AML-193 (cell line): Measurements from ENCODE around the gene PHEX.

Source experiments
- DNase-seq, 2 experiments: peaks; one replicate each; lab custom pipeline; 2025; lab: John Stamatoyannopoulos, UW

Gene PHEX

DNA sequence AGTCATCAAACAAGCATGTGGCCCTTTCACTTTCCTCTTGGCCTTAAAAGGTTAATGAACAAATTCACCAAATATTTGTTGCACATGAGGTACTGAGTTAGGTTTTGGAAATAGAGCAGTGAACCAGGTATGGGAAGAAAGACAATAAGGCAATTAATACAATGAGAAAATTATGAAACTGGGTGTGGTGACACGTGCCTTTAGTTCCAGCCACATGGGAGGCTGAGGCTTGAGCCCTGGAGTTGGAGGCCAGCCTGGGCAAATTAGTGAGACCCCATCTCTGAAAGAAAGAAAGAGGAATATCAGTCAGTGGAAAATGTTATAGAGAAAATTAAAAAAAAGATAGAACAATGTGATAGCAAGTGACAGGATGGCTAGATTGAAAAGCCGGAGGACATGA, 8.1 kb downstream of the PHEX start:
- no peak for DNase-seq

DNA sequence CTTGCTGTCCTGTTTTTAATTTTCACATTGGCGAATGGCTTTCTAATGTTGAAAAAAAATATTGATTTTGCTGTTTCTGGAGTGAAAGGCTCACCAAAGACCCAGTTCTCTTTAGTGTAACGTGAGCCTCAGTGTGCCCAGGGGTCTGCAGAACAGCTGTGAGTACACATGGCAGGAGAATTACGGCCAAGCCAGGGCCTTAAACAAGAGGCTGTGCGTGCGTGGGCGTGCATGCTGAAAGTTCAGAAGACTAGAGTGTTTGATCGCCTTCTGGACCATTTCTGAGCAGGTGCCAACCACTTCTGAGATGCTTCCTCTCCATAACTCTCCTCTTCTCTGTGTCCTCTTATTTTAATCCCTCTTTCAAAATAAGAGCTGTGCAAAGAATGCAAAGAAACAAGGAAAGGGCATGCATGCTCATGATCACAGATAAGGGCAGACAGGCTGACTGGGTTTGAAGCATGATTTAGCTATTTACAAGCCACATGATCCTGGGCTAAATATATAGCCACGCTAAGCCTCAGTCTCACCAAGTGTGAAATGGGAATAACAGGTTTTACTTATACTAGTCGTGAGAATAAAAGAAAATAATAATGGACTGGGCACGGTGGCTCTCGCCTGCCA, 9.9 kb downstream of the PHEX start:
- DNase-seq = no peak

DNA sequence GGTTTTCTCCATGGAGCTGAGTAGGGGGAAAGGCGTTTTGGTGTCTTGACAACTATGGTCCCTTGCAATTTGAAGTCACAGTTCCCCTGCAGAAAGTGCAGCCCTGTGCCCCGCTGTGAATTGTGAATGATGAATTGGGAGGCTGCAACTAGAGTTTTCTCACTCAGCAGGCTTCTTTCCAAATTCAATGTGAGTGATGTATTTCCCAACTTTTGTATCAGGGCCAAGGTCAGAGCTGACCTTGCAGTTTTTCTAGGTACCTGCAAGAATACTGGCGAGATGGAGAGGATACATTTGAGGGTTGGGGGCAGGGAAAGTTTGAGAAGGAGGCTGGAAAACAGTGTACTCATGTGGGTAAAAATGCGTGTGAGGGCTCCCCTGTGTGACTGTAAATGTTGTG, 11.7 kb downstream of the PHEX start:
- no peak for DNase-seq

DNA sequence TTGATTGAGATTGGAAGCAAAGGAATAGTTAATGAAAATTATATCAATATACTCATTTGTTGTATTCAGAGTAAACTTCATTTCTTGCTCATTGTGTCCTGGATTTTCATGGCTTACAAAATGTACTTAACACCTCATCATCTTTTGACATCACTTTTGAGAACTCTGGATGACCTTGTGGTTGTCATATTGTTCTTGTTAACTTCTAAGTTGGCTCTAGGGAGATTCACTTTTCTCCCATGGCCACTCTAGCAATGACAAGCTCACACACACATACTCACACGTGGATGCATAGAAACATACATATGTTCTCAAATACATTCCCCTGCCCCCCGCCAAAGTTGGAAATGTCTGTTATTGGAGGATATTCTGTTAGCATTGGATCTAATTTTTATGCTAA, 15.3 kb downstream of the PHEX start:
- DNase-seq = no peak

DNA sequence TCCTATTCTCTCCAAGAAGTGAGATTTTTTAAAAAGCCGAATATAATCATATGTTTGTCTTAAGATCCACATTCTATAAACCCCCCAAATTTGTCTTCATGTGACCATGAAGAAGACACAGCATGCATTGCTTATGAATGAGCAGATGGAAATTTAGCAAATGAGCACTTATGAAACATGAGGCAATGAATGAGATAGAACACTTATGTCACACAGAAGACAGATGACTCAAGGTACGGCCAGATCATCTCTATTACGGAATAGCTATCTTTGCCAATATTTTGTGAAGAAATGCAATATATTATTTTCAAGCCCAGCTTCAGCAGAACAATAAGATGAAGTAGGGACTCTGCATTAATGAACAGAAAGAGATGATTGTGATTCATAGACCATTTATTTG, 21.4 kb downstream of the PHEX start:
- no peak for DNase-seq

DNA sequence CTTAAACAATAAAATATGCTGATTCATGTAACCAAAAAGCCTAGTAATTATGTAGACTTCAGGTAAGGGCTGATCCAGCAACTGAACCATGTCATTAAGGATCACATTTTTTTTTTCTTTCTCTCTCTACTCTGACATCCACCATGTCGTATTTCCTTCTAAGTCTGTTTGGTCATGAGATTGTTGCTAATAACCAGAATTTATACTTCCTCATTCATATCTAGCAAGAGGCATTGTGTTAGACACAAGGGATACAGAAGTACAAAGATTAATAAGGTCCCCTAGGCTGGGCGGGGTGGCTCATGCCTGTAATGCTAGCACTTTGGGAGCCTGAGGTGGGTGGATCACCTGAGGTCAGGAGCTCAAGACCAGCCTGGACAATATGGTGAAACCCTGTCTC, 24.1 kb downstream of the PHEX start:
- no peak for DNase-seq

DNA sequence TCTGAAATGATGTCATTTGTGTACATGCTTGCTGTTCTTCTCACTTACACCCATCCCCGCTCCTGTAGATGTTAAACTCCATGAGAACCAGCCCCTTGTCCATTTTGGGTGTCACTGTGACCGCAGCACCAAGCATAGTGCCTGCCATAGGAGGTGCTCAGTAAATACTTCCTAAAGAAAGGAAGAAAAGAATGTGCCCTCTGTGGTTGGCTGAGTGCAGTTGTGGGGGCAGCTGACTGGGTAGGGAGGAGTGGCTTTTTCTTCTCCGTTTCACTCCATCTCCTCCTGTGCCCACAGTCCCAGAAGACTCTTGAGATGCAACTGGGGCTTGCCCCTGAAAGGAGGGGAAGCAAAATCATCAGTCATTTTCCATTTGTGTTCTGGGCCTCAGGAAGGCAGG, 25.5 kb downstream of the PHEX start:
- no peak for DNase-seq

DNA sequence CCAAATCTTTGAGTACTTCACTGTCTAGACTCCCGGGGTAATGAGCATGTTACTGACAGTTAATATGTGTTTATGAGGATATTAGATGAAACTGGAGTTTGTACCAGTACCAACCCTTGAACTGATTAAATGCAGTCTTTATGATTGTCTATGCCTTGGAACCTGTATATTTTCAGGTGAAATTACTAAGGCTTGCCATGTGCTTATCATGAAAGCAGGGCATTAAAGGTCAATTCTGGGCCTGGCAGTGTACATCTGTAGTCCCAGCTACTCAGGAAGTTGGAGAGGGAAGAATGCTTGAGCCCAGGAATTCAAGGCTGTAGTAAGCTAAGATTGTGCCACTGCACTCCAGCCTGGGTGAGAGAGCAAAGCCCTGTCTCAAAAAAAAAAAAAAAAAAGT, 27.6 kb downstream of the PHEX start:
- DNase-seq = no peak

DNA sequence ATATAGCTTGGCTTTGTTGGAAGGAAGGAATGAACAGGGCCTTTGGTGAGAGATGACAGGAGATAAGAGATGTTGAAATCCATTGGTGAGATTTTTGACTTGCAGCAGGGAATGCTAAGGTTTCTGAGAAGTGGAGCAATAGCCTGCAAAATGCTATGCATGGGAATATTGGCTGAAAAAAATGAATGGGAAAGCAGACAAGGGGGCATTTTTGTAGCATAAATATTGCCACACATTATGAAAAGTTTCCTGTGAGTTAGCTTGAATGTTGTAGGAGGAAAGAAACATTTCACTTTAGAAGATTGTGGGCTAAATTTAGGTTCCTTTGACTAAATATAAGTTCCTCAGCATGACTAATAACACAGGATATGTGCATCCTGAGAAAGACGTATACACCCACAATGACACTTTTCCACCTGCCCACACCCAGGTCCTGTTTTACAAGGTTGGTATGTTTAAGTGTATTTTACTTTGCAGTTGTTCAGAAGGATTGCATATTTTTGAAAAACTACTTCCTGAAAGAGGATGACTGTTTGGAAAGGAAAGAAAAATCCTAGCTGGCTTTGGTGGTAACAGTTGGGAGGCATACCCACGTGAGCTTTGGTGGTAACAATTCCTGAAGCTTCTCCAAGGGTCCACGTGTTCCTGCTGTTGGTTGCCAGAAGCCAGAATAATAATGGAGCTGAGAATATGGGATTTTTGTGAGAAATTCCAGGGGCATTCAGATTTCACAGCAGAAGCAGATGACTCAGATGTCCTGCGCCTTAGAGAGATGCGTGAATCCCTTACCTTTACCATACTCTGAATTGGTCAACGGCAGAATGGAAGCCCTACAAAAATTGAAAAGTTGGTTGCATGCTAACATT, 28.5 kb downstream of the PHEX start:
- DNase-seq = no peak

DNA sequence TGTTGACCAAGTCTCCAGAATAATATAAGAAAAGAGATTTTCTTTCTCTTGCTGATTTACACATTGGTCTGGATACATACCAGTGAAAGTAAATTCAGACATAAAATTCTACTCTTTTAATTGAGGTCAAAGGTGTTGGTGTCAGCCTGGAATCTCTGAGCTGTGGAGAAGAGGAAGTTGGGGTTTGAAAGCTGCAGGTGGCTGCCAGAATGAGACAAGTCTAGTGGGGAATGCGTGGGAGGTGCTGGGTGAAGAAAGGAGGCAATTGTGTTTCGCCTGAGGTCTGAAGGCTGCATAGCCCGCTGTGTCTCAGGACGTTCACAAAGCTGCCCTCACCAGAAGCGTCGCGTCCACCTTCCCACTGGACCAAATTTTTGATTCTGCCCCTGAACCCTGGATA, 31.2 kb downstream of the PHEX start:
- DNase-seq = no peak

DNA sequence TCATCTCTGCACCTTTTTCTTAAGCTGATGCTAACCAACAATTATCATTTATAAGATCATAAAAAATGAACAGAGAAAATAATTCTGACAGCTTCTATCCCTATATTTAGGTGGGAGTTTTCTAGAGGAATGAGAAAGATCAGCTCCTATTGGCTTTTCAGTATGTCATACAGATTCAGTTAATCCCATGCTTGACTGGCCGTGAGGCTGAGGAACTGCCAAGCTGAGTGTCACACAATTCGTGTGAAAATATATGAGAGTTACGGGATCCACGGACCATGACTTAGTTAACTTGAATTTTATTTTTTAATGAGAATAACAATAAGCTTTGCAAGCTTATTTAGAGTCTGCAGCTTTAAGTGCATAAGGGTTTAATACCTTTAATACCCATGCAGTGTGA, 37.5 kb downstream of the PHEX start:
- DNase-seq = no peak

DNA sequence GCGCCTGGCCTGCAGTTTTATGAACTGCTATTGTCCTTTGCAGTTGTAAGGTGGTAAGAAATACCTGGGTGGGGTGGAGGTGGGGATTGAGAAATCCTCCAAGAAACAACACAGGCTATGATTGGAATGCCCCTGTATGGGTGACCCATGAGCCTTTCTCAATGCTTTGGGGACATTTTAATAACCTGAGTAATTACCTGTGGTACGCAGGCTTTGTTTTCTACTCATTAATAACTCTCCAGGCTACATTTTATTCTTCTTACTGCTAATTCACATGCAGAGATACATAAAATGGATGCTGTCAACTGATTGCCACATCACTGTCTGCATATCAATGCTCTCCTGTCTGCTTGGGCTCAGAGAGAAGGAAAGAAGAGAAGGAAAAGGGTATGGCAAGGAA, 41.8 kb downstream of the PHEX start:
- DNase-seq = no peak

DNA sequence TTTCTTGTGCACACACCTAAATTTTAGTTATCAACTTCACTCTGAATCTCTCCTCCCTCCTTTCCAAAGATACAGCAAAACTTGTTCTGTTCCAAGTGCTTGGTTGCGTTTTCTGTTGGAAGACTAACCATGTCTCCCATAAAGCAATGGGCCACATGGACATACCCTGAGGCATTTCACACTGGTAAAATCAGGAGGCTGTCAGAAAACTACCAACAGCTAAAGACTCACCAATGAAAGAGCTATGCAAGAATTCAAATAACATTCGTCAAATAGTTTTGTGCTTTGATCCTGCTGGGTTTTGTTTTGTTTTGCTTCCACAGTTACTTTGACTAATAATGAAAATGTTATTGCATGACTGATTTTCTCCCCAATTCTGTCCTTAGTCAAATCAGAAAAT, 46.0 kb downstream of the PHEX start:
- no peak for DNase-seq

DNA sequence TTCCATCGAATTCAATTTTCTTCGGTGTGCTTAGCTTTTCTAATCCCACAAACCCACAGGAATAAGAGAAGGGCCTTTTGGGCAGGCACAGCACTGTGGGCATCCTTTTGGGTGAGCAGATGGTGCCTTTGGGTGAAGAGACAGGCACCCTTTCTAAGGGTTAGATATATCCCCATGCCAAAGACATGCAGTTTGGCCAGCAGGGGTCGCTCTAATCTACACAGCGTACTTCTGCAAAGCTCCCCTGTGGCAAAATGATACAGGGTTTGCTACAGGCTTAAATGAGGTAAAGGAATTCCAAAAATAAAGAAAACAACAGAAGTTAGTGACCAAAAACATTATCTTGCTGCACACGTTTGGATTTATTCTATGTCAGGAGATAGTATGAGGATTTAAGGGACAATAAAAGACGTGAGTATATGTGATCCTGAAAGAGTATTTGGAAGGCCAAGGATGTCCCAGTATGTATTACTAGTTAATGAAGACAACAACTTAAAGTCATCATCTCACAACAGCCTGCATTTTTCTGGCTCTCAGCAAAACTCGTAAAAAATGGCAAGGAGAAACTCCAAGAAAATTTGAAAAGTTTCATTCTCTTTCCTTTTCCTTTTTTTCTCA, 49.5 kb downstream of the PHEX start:
- DNase-seq = peak; percentile 5 to 9

DNA sequence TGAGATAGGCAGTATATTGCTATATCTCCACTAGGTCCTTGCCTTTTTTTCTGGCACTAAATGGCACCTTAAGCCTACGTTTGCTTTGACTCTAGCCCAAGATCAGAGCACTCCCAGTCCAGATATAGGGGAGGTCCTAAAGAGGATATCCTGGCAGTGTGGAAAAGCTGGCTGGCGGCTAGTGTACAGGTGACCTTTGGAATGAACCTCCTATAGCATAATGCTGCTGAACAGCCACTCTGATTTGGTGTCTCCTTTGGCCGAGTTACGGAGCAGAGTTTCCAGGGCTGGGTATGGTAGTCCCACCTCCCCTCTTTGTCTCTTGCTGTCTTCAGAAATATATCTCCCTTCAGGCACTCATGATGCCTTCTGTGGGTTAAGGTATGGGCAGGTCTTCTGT, 53.9 kb downstream of the PHEX start:
- DNase-seq = no peak

DNA sequence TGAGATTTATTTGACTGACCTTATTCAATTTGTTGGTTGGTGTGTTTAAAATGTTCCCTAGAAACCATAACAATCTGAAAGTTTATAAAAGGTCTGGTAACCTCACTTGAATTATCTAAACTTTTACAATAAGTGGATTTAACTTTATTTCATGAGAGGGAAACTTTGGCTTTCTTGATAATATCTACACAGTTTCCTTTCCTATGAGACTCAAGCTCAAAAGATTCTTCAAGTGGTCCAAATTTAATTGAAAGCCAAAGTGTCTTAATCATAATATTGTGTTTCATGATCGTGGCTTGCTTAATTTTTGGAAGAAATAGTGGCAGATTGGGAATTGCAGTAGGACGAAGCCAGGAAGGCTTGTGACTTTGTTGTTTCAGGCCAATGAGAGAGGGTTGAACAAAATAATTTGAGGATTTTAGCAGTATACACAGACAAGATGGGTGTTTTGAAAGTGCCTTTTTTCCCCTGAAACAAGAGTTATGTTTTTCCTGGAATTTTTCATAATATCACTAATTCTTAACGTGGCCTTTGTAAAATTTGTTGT, 55.0 kb downstream of the PHEX start:
- no peak for DNase-seq

DNA sequence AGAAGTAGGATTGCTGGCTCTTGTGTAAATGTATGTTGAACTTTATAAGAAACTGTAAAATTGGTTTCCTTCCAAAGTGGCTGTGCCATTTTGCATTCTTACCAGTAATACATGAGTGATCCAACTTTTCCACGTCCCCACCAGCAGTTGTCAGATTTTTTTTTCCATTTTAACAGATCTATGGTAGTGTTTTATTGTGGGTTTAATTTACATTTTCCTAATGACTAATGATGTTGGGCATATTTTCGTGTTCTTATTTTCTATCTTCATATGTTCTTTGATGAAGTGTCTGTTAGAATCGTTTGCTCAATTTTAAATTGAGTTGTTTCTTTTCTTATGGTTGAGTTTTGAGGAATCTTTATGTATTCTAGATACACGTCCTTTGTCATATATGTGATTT, 56.2 kb downstream of the PHEX start:
- no peak for DNase-seq

DNA sequence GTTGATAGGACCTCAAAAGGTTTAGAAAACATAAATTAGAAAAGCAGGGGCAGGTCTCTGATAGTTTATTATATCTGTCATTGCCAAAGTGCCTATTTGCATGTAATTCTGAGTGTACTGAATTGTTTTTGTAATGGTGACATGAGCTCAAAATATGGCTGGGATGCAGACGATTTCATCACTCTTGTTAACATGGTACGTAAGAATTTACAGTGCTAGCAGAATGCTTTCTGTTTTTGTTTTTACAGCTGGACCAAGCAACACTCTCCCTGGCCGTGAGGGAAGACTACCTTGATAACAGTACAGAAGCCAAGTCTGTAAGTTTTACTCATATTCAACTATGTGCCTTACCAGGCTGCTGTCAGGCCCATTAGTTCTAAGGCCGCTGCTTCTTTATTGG, 58.1 kb downstream of the PHEX start:
- DNase-seq = no peak

DNA sequence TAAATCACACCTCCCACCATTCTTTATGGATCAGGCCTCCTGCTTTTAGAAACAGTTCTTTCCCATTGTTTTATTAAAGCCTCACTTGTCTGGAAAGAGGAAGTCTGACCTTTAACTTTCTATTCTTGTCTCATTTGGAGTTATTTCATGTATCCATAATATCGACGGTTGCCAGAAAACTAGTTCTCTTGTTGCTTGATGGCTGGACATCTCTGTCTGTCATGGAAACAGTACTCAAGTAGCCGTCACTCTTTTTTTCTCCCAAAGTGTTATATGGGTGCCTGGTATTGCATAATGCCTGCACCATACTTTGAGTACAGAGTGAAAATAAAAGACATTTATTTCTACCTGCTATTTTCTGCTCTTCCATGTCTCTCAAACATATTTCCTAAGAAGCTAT, 61.4 kb downstream of the PHEX start:
- no peak for DNase-seq

DNA sequence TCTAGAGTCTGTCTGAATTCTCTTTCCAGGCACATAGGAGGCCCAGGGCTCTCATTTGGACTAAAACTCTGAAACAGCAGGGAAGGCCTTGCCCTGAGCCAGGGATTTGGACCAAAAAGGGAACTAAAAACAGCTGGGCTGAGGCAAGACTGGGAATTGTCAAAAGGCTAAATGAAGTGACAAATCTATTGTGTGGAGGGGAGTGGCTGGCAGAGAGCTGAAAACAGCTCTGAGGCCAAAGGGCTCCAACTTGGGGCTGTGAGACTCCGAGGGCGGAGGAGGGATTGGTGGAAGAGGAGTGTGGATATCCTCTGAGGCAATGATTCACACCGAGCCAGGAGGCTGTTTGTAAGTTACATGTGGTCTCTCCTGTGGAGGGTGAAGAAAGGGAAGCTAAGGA, 63.2 kb downstream of the PHEX start:
- DNase-seq = no peak

DNA sequence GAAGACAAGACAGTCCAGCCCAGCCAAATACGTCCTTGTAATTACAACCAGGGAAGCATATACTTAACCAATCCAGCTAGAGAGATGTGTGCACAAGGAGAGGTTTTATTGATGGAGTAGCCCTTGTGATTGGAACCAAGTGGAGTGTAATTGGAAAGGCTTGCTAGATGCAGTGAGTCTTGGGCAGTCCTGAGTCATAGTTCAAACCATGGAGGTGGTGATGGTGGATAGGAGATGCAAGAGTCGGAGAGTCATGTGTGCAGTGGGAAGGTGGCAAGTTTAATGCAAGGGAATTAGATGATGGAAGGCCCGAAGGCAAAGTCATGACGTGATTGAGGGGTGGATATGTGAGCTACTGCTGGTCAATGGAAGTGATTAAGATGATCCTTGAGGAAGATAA, 63.7 kb downstream of the PHEX start:
- DNase-seq = no peak

DNA sequence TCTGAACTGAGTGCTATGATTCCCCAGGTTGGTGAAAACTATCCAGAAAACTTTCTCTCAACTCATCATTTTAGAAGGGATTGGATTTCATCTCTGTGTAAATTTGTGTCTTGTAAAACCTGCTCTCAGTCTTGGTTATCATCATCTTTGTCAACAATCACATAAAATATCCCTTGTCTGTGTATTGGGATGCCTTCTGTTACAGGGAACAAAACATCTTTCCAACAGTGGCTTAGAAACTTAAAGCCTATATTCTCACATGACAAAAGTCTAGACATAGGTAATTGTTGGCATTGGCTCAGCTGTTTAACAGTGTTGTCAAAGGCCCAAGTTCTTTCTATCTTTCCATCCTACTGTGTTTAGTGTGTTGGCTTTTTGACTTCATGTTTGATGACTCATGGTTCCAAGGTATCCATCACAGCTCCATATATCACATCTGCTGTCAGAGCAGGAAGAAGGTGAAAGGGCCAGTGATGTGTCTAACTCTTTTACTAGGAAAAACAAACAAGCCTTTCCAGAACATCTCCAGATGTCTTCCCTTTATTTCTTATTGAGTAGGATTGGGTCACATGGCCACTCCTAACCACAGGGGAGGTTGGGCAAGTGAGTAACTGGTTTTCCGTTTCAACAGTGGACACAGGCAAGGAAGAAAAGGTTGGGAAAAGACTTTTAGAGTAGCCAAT, 65.0 kb downstream of the PHEX start:
- DNase-seq = no peak

DNA sequence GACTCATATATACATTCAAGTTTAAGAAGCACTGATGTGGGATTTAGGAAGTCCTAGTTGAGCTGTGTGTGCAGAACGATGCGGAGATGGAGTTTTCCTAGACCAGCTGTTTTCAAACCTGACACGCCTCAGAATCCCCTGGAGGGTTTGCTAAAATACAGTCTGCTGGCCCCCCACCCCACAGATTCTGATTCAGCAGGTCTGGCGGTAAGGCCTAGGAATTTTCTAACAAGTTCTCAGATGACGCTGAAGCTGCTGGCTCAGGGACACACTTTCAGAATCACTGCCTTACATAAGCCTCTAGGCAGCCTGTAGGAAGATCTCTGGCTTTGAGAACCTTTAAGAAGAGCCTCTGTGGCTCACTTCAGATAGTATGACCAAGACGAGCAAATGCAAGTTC, 73.1 kb downstream of the PHEX start:
- no peak for DNase-seq
